ENCODE results near the gene MERTK. TPM values are rescaled to one million over a fixed set of nuclear protein-coding genes. Genes with fewer than 3 reads are reported as not detected.

Gene MERTK
- total and polyA plus RNA-seq, 2 of the 13 experiments (the other 11 are each of a cell fraction or from before 2014, with no cell fraction given): 37.3 to 44.7 TPM

DNA sequence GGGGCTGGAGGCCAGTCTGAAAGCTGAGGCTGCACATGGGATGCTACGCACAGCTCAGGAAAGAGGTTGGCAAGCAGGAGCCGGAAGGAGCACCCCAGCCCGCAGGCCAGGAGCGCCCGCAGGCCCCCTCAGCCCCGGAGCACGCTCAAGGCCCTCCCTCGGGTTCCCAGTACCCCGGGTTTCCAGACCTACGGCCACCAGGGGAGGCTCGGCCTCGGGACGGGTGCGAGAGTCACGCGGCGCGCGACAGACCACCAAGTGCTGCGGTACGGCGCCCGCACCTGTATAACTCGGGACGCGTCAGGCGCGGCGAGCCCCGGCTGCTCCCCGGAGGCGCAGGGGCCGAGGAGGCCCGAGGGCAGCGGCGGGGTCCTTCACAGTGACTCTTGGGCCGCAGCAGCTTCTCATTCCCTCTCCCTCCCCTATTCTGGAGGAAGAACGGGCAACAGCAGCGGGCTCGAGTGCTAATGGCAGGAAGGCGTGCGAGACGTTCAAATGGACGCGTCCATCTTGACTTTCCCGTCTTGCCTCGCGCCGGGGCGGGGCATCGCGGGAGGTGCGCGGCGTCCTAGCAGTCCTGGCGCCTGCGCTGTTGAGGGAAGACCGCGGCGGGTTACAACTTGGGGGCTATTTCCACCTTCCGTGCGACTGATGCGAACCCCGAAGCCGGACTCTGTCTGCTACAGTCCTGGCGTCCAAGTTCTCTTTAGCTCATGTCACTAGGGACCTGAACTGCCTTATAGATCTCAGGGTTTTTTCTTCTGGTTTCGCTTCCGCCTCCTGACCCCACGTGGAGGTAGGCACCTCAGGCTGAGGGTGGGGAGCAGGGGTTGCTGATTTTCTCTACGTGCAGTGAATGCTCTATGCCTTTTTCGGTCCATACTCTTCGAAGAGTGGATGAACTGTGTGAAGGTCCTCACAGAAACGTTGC lies 14.5 kb upstream of the MERTK start, which contains the start of gene ANAPC1 (continued):
- no peak; the same call in 1 of the 2 replicates for TF ChIP-seq ZBTB33 (CRISPR knock-in tag; IDR thresholded peaks at IDR 0.05)
- peak; percentile 47; the same call in 1 of the 2 replicates for TF ChIP-seq HOXA9 (CRISPR knock-in tag; IDR thresholded peaks at IDR 0.05; ENCODE audit: borderline replicate concordance)
- no peak for TF ChIP-seq ZNF841 (CRISPR knock-in tag; IDR thresholded peaks at IDR 0.05; ENCODE audit: borderline replicate concordance)
- TF ChIP-seq RFX5 (IDR thresholded peaks at IDR 0.05; ENCODE audit: low read depth, low read length): 0 out of 2 replicates have a peak, but pooled peaks have one; percentile 35
- TF ChIP-seq HCFC1 (IDR thresholded peaks at IDR 0.05; ENCODE audit: low read depth, low read length): peak; percentile 2; the same call in 1 of the 2 replicates
- peak; percentile 32 for TF ChIP-seq SAFB2 (CRISPR knock-in tag; IDR thresholded peaks at IDR 0.05; ENCODE audit: borderline replicate concordance, low read depth)
- no peak for TF ChIP-seq BATF2 (CRISPR knock-in tag; IDR thresholded peaks at IDR 0.05)
- TF ChIP-seq, protein P1, sequence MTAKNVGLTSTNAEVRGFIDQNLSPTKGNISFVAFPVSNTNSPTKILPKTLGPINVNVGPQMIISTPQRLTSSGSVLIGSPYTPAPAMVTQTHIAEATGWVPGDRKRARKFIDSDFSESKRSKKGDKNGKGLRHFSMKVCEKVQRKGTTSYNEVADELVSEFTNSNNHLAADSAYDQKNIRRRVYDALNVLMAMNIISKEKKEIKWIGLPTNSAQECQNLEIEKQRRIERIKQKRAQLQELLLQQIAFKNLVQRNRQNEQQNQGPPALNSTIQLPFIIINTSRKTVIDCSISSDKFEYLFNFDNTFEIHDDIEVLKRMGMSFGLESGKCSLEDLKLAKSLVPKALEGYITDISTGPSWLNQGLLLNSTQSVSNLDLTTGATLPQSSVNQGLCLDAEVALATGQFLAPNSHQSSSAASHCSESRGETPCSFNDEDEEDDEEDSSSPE (CRISPR knock-in tag; IDR thresholded peaks at IDR 0.05): peak; percentile 87
- TF ChIP-seq NFE2L2 (IDR thresholded peaks at IDR 0.05; ENCODE audit: low read length): no peak
- 0 out of 2 replicates have a peak, but pooled peaks have one; percentile 46 for TF ChIP-seq CC2D1A (CRISPR knock-in tag; IDR thresholded peaks at IDR 0.05)
- TF ChIP-seq CSRNP1 (CRISPR knock-in tag; IDR thresholded peaks at IDR 0.05): peak; percentile 92
- no peak for TF ChIP-seq GABPA (IDR thresholded peaks at IDR 0.05; ENCODE audit: low read depth, low read length)
- peak; percentile 45; the same call in 1 of the 2 replicates for TF ChIP-seq GABPA (CRISPR knock-in tag; IDR thresholded peaks at IDR 0.05; ENCODE audit: low read depth)
- TF ChIP-seq ARNTL (CRISPR knock-in tag; IDR thresholded peaks at IDR 0.05): peak; percentile 75; the same call in 1 of the 2 replicates
- peak; percentile 79; the same call in 1 of the 2 replicates for TF ChIP-seq ZNF552 (CRISPR knock-in tag; IDR thresholded peaks at IDR 0.05; ENCODE audit: borderline replicate concordance)
- no peak; the same call in 1 of the 2 replicates for TF ChIP-seq ZNF234 (CRISPR knock-in tag; conservative IDR thresholded peaks at IDR 0.05)
- TF ChIP-seq TGIF2 (CRISPR knock-in tag; IDR thresholded peaks at IDR 0.05): peak; percentile 97
- TF ChIP-seq ZNF615 (CRISPR knock-in tag; IDR thresholded peaks at IDR 0.05; ENCODE audit: borderline replicate concordance): no peak
- peak; percentile 83 for TF ChIP-seq ZNF678 (CRISPR knock-in tag; IDR thresholded peaks at IDR 0.05)
- no peak for TF ChIP-seq ZNF484 (CRISPR knock-in tag; IDR thresholded peaks at IDR 0.05; ENCODE audit: borderline replicate concordance, low read depth)
- no peak for TF ChIP-seq POGZ (CRISPR knock-in tag; IDR thresholded peaks at IDR 0.05)
- no peak for TF ChIP-seq TCF12 (IDR thresholded peaks at IDR 0.05)
- 0 out of 2 replicates have a peak, but pooled peaks have one; percentile 61 for TF ChIP-seq TCF12 (CRISPR knock-in tag; IDR thresholded peaks at IDR 0.05)
- TF ChIP-seq ZNF607 (CRISPR knock-in tag; IDR thresholded peaks at IDR 0.05; ENCODE audit: borderline replicate concordance): peak; percentile 91; the same call in 1 of the 2 replicates
- TF ChIP-seq SIX1 (CRISPR knock-in tag; IDR thresholded peaks at IDR 0.05; ENCODE audit: borderline replicate concordance): peak; percentile 13; the same call in 1 of the 2 replicates
